Measurements from ENCODE around the gene JAG2.

Gene JAG2

GRCh38 chr14:105192866-105193731 is 24.5 kb upstream of the JAG2 start:
- Histone ChIP-seq H3K9me3 (replicated peaks; ENCODE audit: low read length) (peaks cover 1% of the 10 kb centered on the region), H3K4me3 (ENCODE audit: low read length) (no peak overlapping the region), H3K36me3 (ENCODE audit: insufficient read depth, low read length) (no peaks in the 10 kb centered on the region), H3K9ac (ENCODE audit: low read depth, low read length) (no peak overlapping the region), H3K27me3 (ENCODE audit: control insufficient read depth, insufficient read depth, low read length) (peaks cover 36% of the 10 kb centered on the region), H3K4me1 (ENCODE audit: control insufficient read depth, insufficient read depth, low read length) (no peaks in the 10 kb centered on the region), H3K4me2 (ENCODE audit: low read length) (no peak overlapping the region)

GRCh38 chr14:105187935-105188524 is 19.5 kb upstream of the JAG2 start:
- H3K4me1 ChIP-seq (ENCODE audit: control insufficient read depth, insufficient read depth, low read length), result no peaks in the 10 kb centered on the region
- peaks cover 20% of the 10 kb centered on the region for H3K27me3 ChIP-seq (ENCODE audit: control insufficient read depth, insufficient read depth, low read length)
- peaks cover 5% of the 10 kb centered on the region for H3K9me3 ChIP-seq (replicated peaks; ENCODE audit: low read length)
- H3K4me3 ChIP-seq (ENCODE audit: low read length), result no peak overlapping the region
- no peak overlapping the region for H3K9ac ChIP-seq (ENCODE audit: low read depth, low read length)
- no peaks in the 10 kb centered on the region for H3K36me3 ChIP-seq (ENCODE audit: insufficient read depth, low read length)
- no peak overlapping the region for H3K4me2 ChIP-seq (ENCODE audit: low read length)

GRCh38 chr14:105187116-105187515 is 18.5 kb upstream of the JAG2 start:
- Histone ChIP-seq H3K9ac (ENCODE audit: low read depth, low read length) (no peak overlapping the region), H3K4me1 (ENCODE audit: control insufficient read depth, insufficient read depth, low read length) (no peaks in the 10 kb centered on the region), H3K4me3 (ENCODE audit: low read length) (no peak overlapping the region), H3K36me3 (ENCODE audit: insufficient read depth, low read length) (no peaks in the 10 kb centered on the region), H3K4me2 (ENCODE audit: low read length) (no peak overlapping the region), H3K27me3 (ENCODE audit: control insufficient read depth, insufficient read depth, low read length) (peaks cover 29% of the 10 kb centered on the region), H3K9me3 (replicated peaks; ENCODE audit: low read length) (peaks cover 5% of the 10 kb centered on the region)

- Histone ChIP-seq H3K9me3 (replicated peaks; ENCODE audit: low read length) (peaks cover 5% of the 10 kb centered on the region), H3K27me3 (ENCODE audit: control insufficient read depth, insufficient read depth, low read length) (peaks cover 34% of the 10 kb centered on the region), H3K4me1 (ENCODE audit: control insufficient read depth, insufficient read depth, low read length) (no peaks in the 10 kb centered on the region), H3K4me2 (ENCODE audit: low read length) (no peak overlapping the region), H3K4me3 (ENCODE audit: low read length) (no peak overlapping the region), H3K36me3 (ENCODE audit: insufficient read depth, low read length) (no peaks in the 10 kb centered on the region), H3K9ac (ENCODE audit: low read depth, low read length) (no peak overlapping the region)
Measured at GRCh38 chr14:105185973-105186372, 17.4 kb upstream of the JAG2 start.

GRCh38 chr14:105185001-105185400 is 16.4 kb upstream of the JAG2 start:
- Histone ChIP-seq H3K9ac (ENCODE audit: low read depth, low read length) (no peak overlapping the region), H3K4me1 (ENCODE audit: control insufficient read depth, insufficient read depth, low read length) (no peaks in the 10 kb centered on the region), H3K36me3 (ENCODE audit: insufficient read depth, low read length) (no peaks in the 10 kb centered on the region), H3K4me2 (ENCODE audit: low read length) (no peak overlapping the region), H3K27me3 (ENCODE audit: control insufficient read depth, insufficient read depth, low read length) (peaks cover 39% of the 10 kb centered on the region), H3K9me3 (replicated peaks; ENCODE audit: low read length) (peaks cover 5% of the 10 kb centered on the region), H3K4me3 (ENCODE audit: low read length) (no peak overlapping the region)

- H3K4me1 ChIP-seq (ENCODE audit: control insufficient read depth, insufficient read depth, low read length), result no peaks in the 10 kb centered on the region
Measured at GRCh38 chr14:105184461-105184860, 15.9 kb upstream of the JAG2 start.

GRCh38 chr14:105182296-105183020 is 13.9 kb upstream of the JAG2 start:
- H3K9me3 ChIP-seq (replicated peaks; ENCODE audit: low read length), result no peaks in the 10 kb centered on the region

More at GRCh38 chr14:105184461-105184860, 15.9 kb upstream of the JAG2 start:
- Histone ChIP-seq H3K9ac (ENCODE audit: low read depth, low read length) (no peak overlapping the region), H3K36me3 (ENCODE audit: insufficient read depth, low read length) (no peaks in the 10 kb centered on the region), H3K4me2 (ENCODE audit: low read length) (no peak overlapping the region), H3K4me3 (ENCODE audit: low read length) (no peak overlapping the region), H3K9me3 (replicated peaks; ENCODE audit: low read length) (peaks cover 5% of the 10 kb centered on the region), H3K27me3 (ENCODE audit: control insufficient read depth, insufficient read depth, low read length) (peaks cover 43% of the 10 kb centered on the region)

GRCh38 chr14:105181549-105182295 is 13.1 kb upstream of the JAG2 start:
- H3K9me3 ChIP-seq (replicated peaks; ENCODE audit: low read length), result no peaks in the 10 kb centered on the region
- peaks cover 11% of the 10 kb centered on the region for H3K4me1 ChIP-seq (ENCODE audit: control insufficient read depth, insufficient read depth, low read length)
- H3K4me2 ChIP-seq (ENCODE audit: low read length), result peak overlapping the region; percentile 56
- H3K4me3 ChIP-seq (ENCODE audit: low read length), result no peak overlapping the region
- no peak overlapping the region for H3K9ac ChIP-seq (ENCODE audit: low read depth, low read length)
- no peaks in the 10 kb centered on the region for H3K36me3 ChIP-seq (ENCODE audit: insufficient read depth, low read length)
- peaks cover 47% of the 10 kb centered on the region for H3K27me3 ChIP-seq (ENCODE audit: control insufficient read depth, insufficient read depth, low read length)

More at GRCh38 chr14:105182296-105183020, 13.9 kb upstream of the JAG2 start:
- Histone ChIP-seq H3K36me3 (ENCODE audit: insufficient read depth, low read length) (no peaks in the 10 kb centered on the region), H3K4me2 (ENCODE audit: low read length) (no peak overlapping the region), H3K4me1 (ENCODE audit: control insufficient read depth, insufficient read depth, low read length) (peaks cover 4% of the 10 kb centered on the region), H3K4me3 (ENCODE audit: low read length) (no peak overlapping the region), H3K27me3 (ENCODE audit: control insufficient read depth, insufficient read depth, low read length) (peaks cover 47% of the 10 kb centered on the region), H3K9ac (ENCODE audit: low read depth, low read length) (no peak overlapping the region)

GRCh38 chr14:105180592-105181548 is 12.3 kb upstream of the JAG2 start, which contains the start of gene NUDT14:
Gene NUDT14, minus strand, starts transcription at chr14:105181312. Its CDS starts 103 bp downstream, at chr14:105181209.
- H3K4me1 ChIP-seq (ENCODE audit: control insufficient read depth, insufficient read depth, low read length), result peaks cover 20% of the 10 kb centered on the region
- peaks cover 47% of the 10 kb centered on the region for H3K27me3 ChIP-seq (ENCODE audit: control insufficient read depth, insufficient read depth, low read length)
- peak within 1 kb of the TSS; percentile 66 for H3K4me2 ChIP-seq (ENCODE audit: low read length)
- H3K36me3 ChIP-seq (ENCODE audit: insufficient read depth, low read length), result no peaks in the 10 kb centered on the region
- no peak within 1 kb of the TSS for H3K9ac ChIP-seq (ENCODE audit: low read depth, low read length)
- no peaks in the 10 kb centered on the region for H3K9me3 ChIP-seq (replicated peaks; ENCODE audit: low read length)
- H3K4me3 ChIP-seq (ENCODE audit: low read length), result peak within 1 kb of the TSS; percentile 71

GRCh38 chr14:105179191-105179590 is 10.6 kb upstream of the JAG2 start:
- Histone ChIP-seq H3K9ac (ENCODE audit: low read depth, low read length) (no peak overlapping the region), H3K27me3 (ENCODE audit: control insufficient read depth, insufficient read depth, low read length) (peaks cover 37% of the 10 kb centered on the region), H3K4me2 (ENCODE audit: low read length) (no peak overlapping the region), H3K9me3 (replicated peaks; ENCODE audit: low read length) (no peaks in the 10 kb centered on the region), H3K4me3 (ENCODE audit: low read length) (no peak overlapping the region), H3K36me3 (ENCODE audit: insufficient read depth, low read length) (no peaks in the 10 kb centered on the region), H3K4me1 (ENCODE audit: control insufficient read depth, insufficient read depth, low read length) (peaks cover 24% of the 10 kb centered on the region)
